Cardiac muscle cell (in vitro differentiated cells and primary cell): Measurements from ENCODE around the gene CDRT15. TPM values are rescaled to one million over a fixed set of nuclear protein-coding genes. Genes with fewer than 3 reads are reported as not detected.

Source experiments
- DNase-seq, 2 donors: peaks; one replicate each; pipeline versions ENCODE4 v3.0.0 to v3.0.0-alpha.2; 2010 to 2017; ENCODE audit warnings: low read depth in 1 of 2, low spot score in 1 of 2
- H3K27ac ChIP-seq: fragments of 200-600 bp; sonication (generic); 2 replicates; pipeline ENCODE4 v1.5.1; 2016
- H3K27me3 ChIP-seq: fragments of 200-600 bp; sonication (generic); 2 replicates; pipeline ENCODE4 v1.6.0; 2016; ENCODE audit warnings: control low read depth
- H3K36me3 ChIP-seq: fragments of 200-600 bp; sonication (generic); 2 replicates; pipeline ENCODE4 v1.5.1; 2016; ENCODE audit warnings: control low read depth
- H3K4me1 ChIP-seq: fragments of 200-600 bp; sonication (generic); 2 replicates; pipeline ENCODE4 v1.8.1; 2017; ENCODE audit warnings: low read depth, mild to moderate bottlenecking, mixed run types
- H3K4me3 ChIP-seq: fragments of 200-600 bp; sonication (generic); 2 replicates; pipeline ENCODE4 v1.5.1; 2016; ENCODE audit warnings: mild to moderate bottlenecking
- H3K9me3 ChIP-seq: fragments of 200-600 bp; sonication (generic); 2 replicates; pipeline ENCODE4 v1.5.1; 2017; ENCODE audit warnings: low read depth, mild to moderate bottlenecking, control low read depth
- CTCF ChIP-seq: IDR thresholded peaks from 2 replicates; pipeline ENCODE4 v1.5.1; 2012; ENCODE audit warnings: low read depth, mild to moderate bottlenecking, low read length
- polyA plus RNA-seq: library from polyadenylated mRNA; unstranded; fragments of >200 nt; fragmentation: Nextera tagmentation; extraction: Ambion mirVana; gene quantifications from 2 replicates; pipeline ENCODE4 v1.2.1, GENCODE V29; 2016
- total RNA-seq: library from RNA; depleted of rRNA; stranded (reverse); fragments of >200 nt; gene quantifications from 2 replicates; pipeline ENCODE4 v1.2.3, GENCODE V29; 2016

CDRT15 gene
- total and polyA plus RNA-seq, 2 experiments from 2014 or later: 0.42 TPM; not detected in 1

- H3K4me3 ChIP-seq: no peak overlapping the region
- H3K27me3 ChIP-seq: no peaks in the 10 kb centered on the region
- DNase-seq: no peak
- H3K4me1 ChIP-seq: peaks cover 12% of the 10 kb centered on the region
- H3K36me3 ChIP-seq: peaks cover 6% of the 10 kb centered on the region
- no peaks in the 10 kb centered on the region for H3K9me3 ChIP-seq
- no peak for TF ChIP-seq CTCF
- H3K27ac ChIP-seq: no peak overlapping the region
These were observed 30.6 kb downstream of the CDRT15 start for GRCh38 chr17:14205992-14206461.

- H3K4me1 ChIP-seq: peaks cover 17% of the 10 kb centered on the region
- H3K27ac ChIP-seq: no peak overlapping the region
- TF ChIP-seq CTCF: no peak
- H3K9me3 ChIP-seq: no peaks in the 10 kb centered on the region
- H3K36me3 ChIP-seq: peaks cover 6% of the 10 kb centered on the region
- DNase-seq: no peak
- H3K4me3 ChIP-seq: no peak overlapping the region
- no peaks in the 10 kb centered on the region for H3K27me3 ChIP-seq
These were observed 31.3 kb downstream of the CDRT15 start for GRCh38 chr17:14205380-14205779.

GRCh38 chr17:14204546-14204945 lies 32.1 kb downstream of the CDRT15 start:
- H3K27me3 ChIP-seq: no peaks in the 10 kb centered on the region
- no peak for TF ChIP-seq CTCF
- H3K27ac ChIP-seq: no peak overlapping the region
- no peak overlapping the region for H3K4me3 ChIP-seq
- peaks cover 6% of the 10 kb centered on the region for H3K36me3 ChIP-seq
- no peak for DNase-seq
- H3K4me1 ChIP-seq: peaks cover 24% of the 10 kb centered on the region
- no peaks in the 10 kb centered on the region for H3K9me3 ChIP-seq

- Histone ChIP-seq H3K9me3 (no peaks in the 10 kb centered on the region), H3K4me3 (no peak overlapping the region), H3K27ac (no peak overlapping the region), H3K36me3 (peaks cover 6% of the 10 kb centered on the region), H3K4me1 (peaks cover 27% of the 10 kb centered on the region), H3K27me3 (no peaks in the 10 kb centered on the region)
- TF ChIP-seq CTCF: no peak
- no peak for DNase-seq
These were observed 32.6 kb downstream of the CDRT15 start for GRCh38 chr17:14204084-14204483.

- Histone ChIP-seq H3K4me3 (no peak overlapping the region), H3K27me3 (no peaks in the 10 kb centered on the region), H3K4me1 (peaks cover 34% of the 10 kb centered on the region), H3K9me3 (no peaks in the 10 kb centered on the region), H3K36me3 (peaks cover 6% of the 10 kb centered on the region), H3K27ac (no peak overlapping the region)
- DNase-seq: no peak
- TF ChIP-seq CTCF: peak; percentile 39
These were observed 33.3 kb downstream of the CDRT15 start for GRCh38 chr17:14203388-14203787.
